Transverse colon (tissue), 4 donors: ENCODE results near the gene DDX51.

Source experiments
- EP300 ChIP-seq: sonication (generic); formaldehyde crosslinking; IDR thresholded peaks from one replicate; pipeline ENCODE4 v1.6.1; 2017; ENCODE audit warnings: antibody characterized with exemption, low read depth
- POLR2AphosphoS5 ChIP-seq, 3 donors: sonication (generic); formaldehyde crosslinking; IDR thresholded peaks; one replicate each; pipeline ENCODE4 v1.6.1; 2016; ENCODE audit warnings: antibody characterized with exemption in 3 of 3
- TF ChIP-seq, protein P1 (sequence below), 5 experiments: fragments of 200-600 bp in 3 of 5; fragments of 450-650 bp in 2 of 5; sonication (generic) in 3 of 5; IDR thresholded peaks; 1 replicate in 2 of 5; 2 replicates in 3 of 5; pipeline ENCODE4 v1.5.1; 2016 to 2017; ENCODE audit warnings: antibody characterized with exemption in 5 of 5, inconsistent platforms in 3 of 5, mild to moderate bottlenecking in 2 of 5, moderate library complexity in 1 of 5

DNA sequence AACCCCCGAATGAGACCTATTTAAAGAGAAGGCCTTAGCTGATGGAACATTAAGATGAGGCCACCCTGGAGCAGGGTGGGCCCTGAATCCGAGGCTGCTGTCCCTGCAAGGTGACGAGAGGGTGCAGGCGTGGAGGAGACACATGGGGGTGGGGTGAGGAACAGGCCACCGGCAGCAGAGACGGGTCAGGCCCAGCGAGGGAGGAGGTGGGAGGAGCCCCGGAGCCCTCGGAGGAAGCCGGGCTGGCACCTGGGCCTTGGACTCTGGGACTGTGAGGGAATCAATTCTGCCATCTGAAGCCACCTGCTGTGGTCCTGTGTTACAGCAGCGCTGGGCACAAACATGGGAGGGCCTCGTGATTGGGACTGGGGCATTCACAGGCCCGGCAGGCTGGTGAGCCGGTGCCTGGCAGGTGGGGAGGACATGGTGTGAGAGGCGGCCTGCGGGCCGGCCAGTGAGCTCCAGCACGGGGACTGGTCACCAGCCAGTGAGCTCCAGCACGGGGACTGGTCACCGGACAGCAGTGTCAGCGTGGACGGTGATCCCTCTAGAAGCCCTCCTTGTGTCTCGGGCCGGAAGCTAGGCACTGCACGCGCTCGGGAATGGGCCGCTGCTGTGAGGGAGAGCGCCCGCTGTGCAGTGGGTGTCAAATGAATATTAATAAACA lies 46.8 kb upstream of the DDX51 start:
- TF ChIP-seq, protein P1, sequence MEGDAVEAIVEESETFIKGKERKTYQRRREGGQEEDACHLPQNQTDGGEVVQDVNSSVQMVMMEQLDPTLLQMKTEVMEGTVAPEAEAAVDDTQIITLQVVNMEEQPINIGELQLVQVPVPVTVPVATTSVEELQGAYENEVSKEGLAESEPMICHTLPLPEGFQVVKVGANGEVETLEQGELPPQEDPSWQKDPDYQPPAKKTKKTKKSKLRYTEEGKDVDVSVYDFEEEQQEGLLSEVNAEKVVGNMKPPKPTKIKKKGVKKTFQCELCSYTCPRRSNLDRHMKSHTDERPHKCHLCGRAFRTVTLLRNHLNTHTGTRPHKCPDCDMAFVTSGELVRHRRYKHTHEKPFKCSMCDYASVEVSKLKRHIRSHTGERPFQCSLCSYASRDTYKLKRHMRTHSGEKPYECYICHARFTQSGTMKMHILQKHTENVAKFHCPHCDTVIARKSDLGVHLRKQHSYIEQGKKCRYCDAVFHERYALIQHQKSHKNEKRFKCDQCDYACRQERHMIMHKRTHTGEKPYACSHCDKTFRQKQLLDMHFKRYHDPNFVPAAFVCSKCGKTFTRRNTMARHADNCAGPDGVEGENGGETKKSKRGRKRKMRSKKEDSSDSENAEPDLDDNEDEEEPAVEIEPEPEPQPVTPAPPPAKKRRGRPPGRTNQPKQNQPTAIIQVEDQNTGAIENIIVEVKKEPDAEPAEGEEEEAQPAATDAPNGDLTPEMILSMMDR (IDR thresholded peaks at IDR 0.05): no peak
- no peak for TF ChIP-seq EP300
- no peak for TF ChIP-seq POLR2AphosphoS5 (IDR thresholded peaks at IDR 0.05)
